ENCODE results near the gene AGAP2. TPM values are rescaled to one million over a fixed set of nuclear protein-coding genes. Genes with fewer than 3 reads are reported as not detected.

Gene AGAP2
- total and polyA plus RNA-seq, 2 of the 8 experiments (the other 6 are each of a cell fraction or from before 2014, with no cell fraction given) = 1.5 TPM

GRCh38 chr12:57755454-57756372 lies 17.2 kb upstream of the AGAP2 start (continued):
- TF ChIP-seq, protein P1, sequence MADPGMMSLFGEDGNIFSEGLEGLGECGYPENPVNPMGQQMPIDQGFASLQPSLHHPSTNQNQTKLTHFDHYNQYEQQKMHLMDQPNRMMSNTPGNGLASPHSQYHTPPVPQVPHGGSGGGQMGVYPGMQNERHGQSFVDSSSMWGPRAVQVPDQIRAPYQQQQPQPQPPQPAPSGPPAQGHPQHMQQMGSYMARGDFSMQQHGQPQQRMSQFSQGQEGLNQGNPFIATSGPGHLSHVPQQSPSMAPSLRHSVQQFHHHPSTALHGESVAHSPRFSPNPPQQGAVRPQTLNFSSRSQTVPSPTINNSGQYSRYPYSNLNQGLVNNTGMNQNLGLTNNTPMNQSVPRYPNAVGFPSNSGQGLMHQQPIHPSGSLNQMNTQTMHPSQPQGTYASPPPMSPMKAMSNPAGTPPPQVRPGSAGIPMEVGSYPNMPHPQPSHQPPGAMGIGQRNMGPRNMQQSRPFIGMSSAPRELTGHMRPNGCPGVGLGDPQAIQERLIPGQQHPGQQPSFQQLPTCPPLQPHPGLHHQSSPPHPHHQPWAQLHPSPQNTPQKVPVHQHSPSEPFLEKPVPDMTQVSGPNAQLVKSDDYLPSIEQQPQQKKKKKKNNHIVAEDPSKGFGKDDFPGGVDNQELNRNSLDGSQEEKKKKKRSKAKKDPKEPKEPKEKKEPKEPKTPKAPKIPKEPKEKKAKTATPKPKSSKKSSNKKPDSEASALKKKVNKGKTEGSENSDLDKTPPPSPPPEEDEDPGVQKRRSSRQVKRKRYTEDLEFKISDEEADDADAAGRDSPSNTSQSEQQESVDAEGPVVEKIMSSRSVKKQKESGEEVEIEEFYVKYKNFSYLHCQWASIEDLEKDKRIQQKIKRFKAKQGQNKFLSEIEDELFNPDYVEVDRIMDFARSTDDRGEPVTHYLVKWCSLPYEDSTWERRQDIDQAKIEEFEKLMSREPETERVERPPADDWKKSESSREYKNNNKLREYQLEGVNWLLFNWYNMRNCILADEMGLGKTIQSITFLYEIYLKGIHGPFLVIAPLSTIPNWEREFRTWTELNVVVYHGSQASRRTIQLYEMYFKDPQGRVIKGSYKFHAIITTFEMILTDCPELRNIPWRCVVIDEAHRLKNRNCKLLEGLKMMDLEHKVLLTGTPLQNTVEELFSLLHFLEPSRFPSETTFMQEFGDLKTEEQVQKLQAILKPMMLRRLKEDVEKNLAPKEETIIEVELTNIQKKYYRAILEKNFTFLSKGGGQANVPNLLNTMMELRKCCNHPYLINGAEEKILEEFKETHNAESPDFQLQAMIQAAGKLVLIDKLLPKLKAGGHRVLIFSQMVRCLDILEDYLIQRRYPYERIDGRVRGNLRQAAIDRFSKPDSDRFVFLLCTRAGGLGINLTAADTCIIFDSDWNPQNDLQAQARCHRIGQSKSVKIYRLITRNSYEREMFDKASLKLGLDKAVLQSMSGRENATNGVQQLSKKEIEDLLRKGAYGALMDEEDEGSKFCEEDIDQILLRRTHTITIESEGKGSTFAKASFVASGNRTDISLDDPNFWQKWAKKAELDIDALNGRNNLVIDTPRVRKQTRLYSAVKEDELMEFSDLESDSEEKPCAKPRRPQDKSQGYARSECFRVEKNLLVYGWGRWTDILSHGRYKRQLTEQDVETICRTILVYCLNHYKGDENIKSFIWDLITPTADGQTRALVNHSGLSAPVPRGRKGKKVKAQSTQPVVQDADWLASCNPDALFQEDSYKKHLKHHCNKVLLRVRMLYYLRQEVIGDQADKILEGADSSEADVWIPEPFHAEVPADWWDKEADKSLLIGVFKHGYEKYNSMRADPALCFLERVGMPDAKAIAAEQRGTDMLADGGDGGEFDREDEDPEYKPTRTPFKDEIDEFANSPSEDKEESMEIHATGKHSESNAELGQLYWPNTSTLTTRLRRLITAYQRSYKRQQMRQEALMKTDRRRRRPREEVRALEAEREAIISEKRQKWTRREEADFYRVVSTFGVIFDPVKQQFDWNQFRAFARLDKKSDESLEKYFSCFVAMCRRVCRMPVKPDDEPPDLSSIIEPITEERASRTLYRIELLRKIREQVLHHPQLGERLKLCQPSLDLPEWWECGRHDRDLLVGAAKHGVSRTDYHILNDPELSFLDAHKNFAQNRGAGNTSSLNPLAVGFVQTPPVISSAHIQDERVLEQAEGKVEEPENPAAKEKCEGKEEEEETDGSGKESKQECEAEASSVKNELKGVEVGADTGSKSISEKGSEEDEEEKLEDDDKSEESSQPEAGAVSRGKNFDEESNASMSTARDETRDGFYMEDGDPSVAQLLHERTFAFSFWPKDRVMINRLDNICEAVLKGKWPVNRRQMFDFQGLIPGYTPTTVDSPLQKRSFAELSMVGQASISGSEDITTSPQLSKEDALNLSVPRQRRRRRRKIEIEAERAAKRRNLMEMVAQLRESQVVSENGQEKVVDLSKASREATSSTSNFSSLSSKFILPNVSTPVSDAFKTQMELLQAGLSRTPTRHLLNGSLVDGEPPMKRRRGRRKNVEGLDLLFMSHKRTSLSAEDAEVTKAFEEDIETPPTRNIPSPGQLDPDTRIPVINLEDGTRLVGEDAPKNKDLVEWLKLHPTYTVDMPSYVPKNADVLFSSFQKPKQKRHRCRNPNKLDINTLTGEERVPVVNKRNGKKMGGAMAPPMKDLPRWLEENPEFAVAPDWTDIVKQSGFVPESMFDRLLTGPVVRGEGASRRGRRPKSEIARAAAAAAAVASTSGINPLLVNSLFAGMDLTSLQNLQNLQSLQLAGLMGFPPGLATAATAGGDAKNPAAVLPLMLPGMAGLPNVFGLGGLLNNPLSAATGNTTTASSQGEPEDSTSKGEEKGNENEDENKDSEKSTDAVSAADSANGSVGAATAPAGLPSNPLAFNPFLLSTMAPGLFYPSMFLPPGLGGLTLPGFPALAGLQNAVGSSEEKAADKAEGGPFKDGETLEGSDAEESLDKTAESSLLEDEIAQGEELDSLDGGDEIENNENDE (IDR thresholded peaks at IDR 0.05; ENCODE audit: insufficient replicate concordance, low read length) = no peak
- no peak for TF ChIP-seq TBP (IDR thresholded peaks at IDR 0.05; ENCODE audit: low read depth, low read length)
- TF ChIP-seq BACH1 (IDR thresholded peaks at IDR 0.05; ENCODE audit: low read length) = no peak
